Stimulated activated CD4-positive, alpha-beta T cell treated with anti-CD3 and anti-CD28 coated beads, TNF-alpha, amount 100 ng/mL, for 24 hours (primary cell): Measurements from ENCODE around the gene RSPH1.

Experiments
- DNase-seq, 3 experiments: peaks; one replicate each; pipeline ENCODE4 v3.0.0-alpha.2; 2020; ENCODE audit warnings: low read depth in 3 of 3

The RSPH1 gene

GRCh38 chr21:42532466-42533181 lies 36.6 kb upstream of the RSPH1 start:
- no peak for DNase-seq

GRCh38 chr21:42531771-42532170 lies 35.7 kb upstream of the RSPH1 start:
- DNase-seq, result no peak

DNA sequence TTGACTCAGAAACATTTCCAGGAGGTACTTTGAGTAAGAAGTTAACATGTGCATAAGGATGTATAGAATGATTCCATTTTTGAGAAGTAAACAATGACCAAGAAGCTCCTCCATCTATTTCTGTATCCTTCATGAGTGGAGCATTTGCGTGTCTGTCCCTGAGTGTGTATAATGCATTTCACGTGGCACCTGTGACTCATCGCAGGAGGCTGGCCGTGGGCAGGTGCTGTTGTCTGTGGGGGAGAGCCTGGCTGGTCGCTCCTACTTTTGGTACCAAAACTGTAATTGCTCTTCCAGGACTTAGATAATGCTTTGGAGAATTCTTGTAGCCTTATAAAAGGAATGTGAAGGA lies 34.1 kb upstream of the RSPH1 start:
- no peak for DNase-seq

DNA sequence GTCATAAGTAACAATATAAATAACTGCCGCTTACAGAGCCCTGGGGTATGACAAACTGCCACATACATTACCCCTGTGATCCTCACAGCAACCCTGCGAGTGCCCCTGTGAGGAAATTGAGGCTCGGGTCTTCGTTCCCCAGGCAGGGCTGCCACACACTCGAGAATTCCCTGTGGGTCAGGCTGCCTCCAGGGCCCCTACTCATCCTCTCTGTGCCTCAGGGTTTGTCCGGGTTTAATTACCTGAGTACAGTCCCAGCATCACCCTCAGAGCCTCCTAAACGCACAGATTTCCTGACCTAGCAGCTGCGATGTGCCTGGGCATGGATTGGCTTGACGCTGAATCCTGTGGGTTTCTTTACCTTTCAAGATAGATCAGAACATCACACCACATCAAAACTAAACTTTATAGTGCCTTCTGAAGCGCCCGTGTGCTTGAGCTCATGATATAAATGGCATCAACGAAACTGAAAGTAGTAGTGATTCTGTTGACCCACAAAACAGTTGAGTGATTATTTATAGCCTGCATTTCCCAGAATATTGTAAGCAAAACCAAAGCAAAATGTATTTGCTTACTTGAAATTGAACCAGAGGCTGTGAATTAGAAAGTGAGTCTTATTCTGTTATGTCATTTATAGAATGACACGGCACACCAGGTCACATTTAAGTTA lies 31.6 kb upstream of the RSPH1 start:
- peak in 2 of 3 experiments; percentile 40 to 42 for DNase-seq

DNA sequence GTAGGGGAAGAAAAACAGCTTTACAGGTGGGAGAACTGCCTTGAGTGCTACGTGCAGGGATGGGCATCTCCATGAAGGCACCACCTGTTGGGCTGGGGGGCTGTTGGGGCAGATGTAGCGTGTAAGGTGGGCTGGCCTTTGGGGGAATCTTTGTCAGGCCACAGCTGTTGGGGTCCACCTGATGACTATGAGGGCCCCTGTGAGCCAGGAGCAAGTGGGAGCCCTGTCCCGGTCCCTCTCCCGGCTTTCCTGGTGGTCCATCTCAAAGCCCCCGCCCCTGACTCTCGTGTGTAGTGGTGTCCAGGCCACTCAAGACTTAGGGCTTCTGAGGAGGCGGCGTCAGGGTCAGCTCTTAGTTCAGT lies 31.1 kb upstream of the RSPH1 start:
- no peak for DNase-seq

DNA sequence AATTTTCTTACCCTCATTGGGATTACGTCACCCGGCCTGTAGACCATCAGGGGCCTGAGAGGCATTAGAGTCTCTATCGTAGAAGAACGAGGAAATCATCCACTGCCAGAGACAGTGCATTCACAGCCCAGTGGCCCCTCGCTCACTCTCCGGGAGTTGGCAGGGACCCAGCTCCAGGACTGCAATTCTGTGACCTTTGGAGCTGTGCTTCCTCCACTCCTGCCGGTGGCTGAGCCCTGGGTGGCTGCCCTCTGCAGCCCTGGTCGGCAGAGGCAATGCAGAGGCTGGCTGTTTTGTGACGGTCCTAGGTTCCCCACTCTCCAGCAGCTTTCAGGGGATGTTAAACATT lies 30.3 kb upstream of the RSPH1 start:
- no peak for DNase-seq

DNA sequence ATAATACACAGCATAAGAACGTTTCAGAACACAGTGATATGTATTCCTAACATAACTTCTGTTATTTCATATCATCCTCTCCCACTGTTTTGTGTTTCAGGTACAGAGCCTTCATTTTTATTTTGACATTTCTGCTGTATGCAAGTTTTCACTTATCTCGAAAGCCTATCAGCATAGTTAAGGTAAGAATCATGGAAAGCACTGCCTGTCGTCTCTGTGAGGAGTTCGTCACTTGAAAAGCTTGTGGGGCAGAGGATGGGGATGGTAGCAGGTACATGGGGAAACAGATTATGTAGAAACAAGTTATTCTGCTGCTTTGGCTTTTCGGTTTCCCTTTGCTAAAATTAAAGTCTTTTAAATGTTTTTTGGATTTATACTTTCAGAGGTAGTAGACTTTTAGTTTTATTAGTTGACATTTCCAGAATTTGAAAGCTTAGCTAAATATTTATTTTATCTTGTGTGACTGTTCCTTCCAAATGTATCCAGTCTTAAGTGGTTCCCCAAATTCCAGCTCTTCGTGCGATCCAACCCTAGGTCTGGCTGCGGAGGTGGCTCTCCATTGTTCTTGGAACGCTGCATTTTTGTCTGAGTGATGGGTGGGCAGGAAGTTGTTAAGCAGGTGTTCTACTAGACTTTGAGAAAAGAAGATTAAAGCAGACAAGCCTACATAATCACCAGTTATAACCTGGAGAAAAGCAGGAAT lies 29.8 kb upstream of the RSPH1 start:
- no peak for DNase-seq

GRCh38 chr21:42525029-42525581 lies 29.1 kb upstream of the RSPH1 start:
- DNase-seq, result no peak

- DNase-seq, result no peak
These were observed 28.5 kb upstream of the RSPH1 start for GRCh38 chr21:42524341-42525028.

- DNase-seq, result no peak
These were observed 27.9 kb upstream of the RSPH1 start for GRCh38 chr21:42523941-42524340.

- no peak for DNase-seq
These were observed 27.2 kb upstream of the RSPH1 start for GRCh38 chr21:42523211-42523610.

DNA sequence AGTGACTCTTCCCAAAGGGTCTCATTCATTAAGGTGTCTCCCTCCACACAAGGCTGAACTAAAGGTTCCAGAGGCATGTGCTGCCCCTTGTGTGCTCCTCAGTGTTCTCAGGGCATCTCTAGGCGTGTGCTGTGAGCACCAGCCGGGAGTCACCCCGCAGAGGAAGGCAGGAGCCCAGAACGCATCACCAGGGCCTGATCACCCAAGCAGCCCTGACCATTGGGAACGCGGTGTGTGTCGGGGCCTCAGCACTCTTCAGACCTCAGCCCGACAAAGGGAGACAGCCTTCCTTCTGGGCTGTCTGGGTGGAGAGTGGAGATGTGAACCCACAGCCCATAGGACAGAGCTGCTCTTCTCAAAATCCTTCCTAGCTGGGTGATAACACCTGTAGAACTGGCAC lies 26.7 kb upstream of the RSPH1 start:
- no peak for DNase-seq

DNA sequence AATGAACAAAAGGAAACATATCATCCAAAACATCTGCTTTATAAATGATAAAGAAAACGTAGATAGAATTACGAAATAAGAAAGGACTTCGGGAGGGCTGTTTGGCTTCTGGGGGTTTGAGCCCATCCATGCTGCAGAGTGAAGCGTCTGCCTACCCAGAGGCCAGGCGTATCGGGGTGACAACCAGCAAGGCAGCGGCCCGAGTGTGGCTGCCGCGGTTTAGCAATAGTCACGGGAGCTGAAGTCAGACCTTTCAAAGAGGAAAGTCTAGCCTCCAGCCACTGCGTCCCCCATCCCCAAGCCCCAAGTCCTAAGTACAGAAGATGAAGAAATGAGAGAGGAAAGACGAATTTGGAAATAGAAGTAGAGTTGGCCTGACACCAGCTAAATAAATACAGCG lies 26.2 kb upstream of the RSPH1 start:
- DNase-seq, result no peak

DNA sequence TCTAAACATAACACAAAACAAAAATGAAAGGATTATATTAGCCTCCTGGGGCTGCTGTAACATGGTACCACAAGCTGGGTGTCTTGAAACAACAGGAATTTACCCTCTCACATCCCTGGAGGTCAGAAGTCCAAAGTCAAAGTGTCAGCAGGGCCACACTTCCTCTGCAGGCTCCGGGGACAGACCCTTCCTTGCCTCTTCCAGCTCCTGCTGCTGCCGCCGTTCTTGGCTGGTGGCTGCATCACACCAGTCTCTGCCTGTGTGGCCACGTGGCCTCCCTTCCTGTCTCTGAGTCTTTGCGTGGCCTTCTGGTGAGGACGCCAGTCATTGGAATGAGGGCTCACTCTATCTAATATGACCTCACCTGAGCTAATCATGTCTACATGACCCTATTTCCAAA lies 25.8 kb upstream of the RSPH1 start:
- no peak for DNase-seq

DNA sequence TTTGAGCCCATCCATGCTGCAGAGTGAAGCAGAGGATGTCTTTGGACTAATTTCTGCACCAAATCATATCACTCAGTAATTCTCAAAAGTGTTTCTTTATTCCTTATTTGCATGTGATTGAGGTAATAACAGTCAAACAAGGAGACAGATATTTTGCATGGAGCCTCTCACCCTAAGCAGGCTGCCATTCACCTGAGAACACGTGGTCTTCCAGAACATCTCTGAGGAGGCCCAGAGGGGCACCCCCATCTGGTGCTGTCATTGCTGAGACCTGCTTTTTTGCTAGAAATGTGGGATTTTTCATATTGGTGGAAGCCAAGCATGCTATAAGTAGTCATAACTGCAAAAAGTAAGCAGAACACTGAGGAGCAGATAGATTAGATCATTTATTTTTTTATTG lies 25.4 kb upstream of the RSPH1 start:
- no peak for DNase-seq

DNA sequence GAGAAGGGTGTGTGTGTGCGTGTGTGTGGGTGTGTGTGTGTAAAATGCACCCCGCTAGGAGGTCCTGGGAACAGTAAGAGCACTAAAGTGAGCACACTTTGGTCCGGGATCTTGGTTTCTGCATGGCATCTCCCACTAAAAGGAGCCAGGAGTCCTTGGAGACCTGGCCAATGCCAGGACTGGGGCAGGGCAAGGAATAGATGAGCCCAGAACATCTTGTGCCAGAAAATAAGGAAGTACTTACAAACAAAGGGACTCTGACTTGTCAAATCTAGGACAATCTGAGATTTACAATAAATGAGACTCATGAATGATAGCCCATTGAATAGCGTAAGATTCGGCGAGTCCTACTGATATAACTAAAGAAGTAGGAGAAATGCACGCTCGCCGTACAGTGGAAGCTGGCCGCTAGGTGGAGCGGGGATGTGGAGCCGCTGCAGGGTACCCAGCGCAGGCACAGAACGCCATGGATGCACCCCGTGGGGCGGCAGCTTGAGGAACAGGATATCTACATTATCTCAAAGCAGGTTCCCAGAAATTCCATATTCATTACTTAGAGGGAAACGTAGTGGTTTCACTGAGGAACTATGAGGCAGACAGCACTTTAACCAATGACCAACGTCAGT lies 24.7 kb upstream of the RSPH1 start:
- no peak for DNase-seq

DNA sequence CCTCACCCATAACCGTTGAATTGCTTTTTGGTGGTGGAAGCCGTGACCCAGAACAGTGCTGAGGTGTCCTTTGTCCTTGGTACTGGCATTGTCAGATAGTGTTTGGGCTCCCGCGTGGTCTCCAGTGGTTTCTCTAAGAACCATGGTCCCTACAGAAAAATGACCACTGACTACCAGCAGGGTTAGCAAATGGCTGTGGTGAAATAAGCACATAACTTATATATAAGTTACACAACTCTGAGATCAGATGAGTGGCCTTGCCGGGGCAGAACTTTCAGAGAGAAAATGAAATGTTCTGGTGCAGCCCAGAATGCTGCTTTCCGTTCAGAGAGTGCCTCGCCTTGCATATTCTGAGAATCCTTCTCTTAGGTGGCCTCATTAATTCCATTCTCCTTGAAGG lies 22.6 kb upstream of the RSPH1 start:
- no peak for DNase-seq

GRCh38 chr21:42518215-42518614 lies 22.2 kb upstream of the RSPH1 start:
- DNase-seq, result no peak

GRCh38 chr21:42515708-42516502 lies 19.9 kb upstream of the RSPH1 start:
- no peak for DNase-seq

- no peak for DNase-seq
These were observed 18.8 kb upstream of the RSPH1 start for GRCh38 chr21:42514883-42515228.
